ENCODE data around the gene CARMIL1.
A peak's percentile ranks its signal among the peaks of the same experiment; 100 is the strongest.

CARMIL1 gene

GRCh38 chr6:25645916-25646315, 366.7 kb downstream of the CARMIL1 start:
- no peaks in the 10 kb centered on the region for H3K27me3 ChIP-seq (ENCODE audit: insufficient read depth, low read depth, severe bottlenecking)
- H3K27ac ChIP-seq = no peak overlapping the region
- no peak overlapping the region for H3K4me3 ChIP-seq (ENCODE audit: low read depth, low read length)
- no peaks in the 10 kb centered on the region for H3K9me3 ChIP-seq (ENCODE audit: severe bottlenecking)
- H3K36me3 ChIP-seq = no peaks in the 10 kb centered on the region
- DNase-seq = no peak
- TF ChIP-seq CTCF (IDR thresholded peaks at IDR 0.05; ENCODE audit: low read depth, low read length) = no peak

DNA sequence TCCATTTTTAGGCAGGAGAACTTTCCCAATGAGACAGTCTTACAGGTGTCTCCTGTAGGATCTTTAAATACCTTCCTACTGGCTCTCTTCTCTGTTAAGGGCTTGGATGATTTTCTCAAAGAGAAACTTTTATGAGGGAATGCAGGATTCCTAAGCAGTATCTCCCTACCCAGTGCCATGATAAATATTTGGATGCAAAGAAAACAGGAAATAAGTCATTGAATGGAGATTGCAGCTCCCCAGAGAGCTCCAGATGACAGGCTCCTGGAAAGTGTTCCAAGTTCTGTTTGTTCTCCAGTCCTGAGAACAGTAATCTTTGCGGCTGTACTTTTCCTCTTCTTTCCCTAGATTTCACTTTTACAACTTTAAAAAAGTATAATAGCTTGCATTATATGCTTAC, 370.4 kb downstream of the CARMIL1 start:
- Histone ChIP-seq H3K9me3 (ENCODE audit: severe bottlenecking) (no peaks in the 10 kb centered on the region), H3K36me3 (no peaks in the 10 kb centered on the region), H3K27me3 (ENCODE audit: insufficient read depth, low read depth, severe bottlenecking) (peaks cover 6% of the 10 kb centered on the region), H3K4me3 (ENCODE audit: low read depth, low read length) (no peak overlapping the region), H3K27ac (no peak overlapping the region)
- TF ChIP-seq CTCF (IDR thresholded peaks at IDR 0.05; ENCODE audit: low read depth, low read length) = no peak
- no peak for DNase-seq

- peaks cover 6% of the 10 kb centered on the region for H3K27me3 ChIP-seq (ENCODE audit: insufficient read depth, low read depth, severe bottlenecking)
- DNase-seq = peak; percentile 76
- H3K4me3 ChIP-seq (ENCODE audit: low read depth, low read length) = peak within 1 kb of the TSS; percentile 52
These were observed 372.9 kb downstream of the CARMIL1 start, which contains the start of gene SCGN for GRCh38 chr6:25652007-25652515. TSS of gene SCGN (plus strand) at chr6:25652215. CDS start at chr6:25652404, 189 bp downstream.

GRCh38 chr6:25655723-25656122, 376.5 kb downstream of the CARMIL1 start:
- peaks cover 6% of the 10 kb centered on the region for H3K27me3 ChIP-seq (ENCODE audit: insufficient read depth, low read depth, severe bottlenecking)

More at GRCh38 chr6:25652007-25652515, 372.9 kb downstream of the CARMIL1 start, which contains the start of gene SCGN:
- no peaks in the 10 kb centered on the region for H3K36me3 ChIP-seq
- no peaks in the 10 kb centered on the region for H3K9me3 ChIP-seq (ENCODE audit: severe bottlenecking)
- H3K27ac ChIP-seq = no peak within 1 kb of the TSS
- TF ChIP-seq CTCF (IDR thresholded peaks at IDR 0.05; ENCODE audit: low read depth, low read length) = no peak

DNA sequence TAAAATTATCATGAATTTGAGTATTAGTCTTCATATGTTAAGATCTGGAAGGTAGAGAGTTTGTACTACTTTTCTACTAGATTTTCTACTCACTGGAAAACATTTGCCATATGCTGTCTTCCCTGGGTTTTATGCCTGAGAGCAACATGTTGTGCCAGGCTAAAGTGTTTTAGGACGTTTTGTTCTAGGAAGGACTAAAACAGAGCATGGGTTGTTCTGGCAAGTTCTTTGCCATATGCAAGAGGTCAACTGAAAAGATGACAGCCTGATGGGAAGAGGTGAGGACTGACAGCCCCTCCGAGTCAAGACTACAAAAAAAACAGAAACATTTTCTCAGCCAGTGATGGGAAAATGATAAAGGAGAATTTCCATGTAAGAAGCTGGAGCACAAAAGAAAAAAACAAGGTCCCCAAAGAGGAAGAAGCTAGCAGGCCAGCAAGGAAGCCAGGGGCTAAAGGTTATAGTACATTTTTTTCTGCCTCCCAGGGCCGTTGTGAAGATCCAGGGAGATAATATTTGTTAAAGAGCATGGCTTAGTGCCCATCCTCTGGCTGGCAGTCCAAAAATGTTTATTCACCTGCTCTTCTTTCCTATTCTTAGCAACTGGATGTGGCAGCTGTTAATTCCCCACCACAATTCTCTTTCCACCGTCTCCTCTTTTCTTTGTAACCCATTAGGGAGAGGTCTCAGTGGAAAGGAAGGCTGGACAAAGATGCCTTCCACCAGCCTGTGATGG, 380.6 kb downstream of the CARMIL1 start:
- H3K9me3 ChIP-seq (ENCODE audit: severe bottlenecking) = no peaks in the 10 kb centered on the region
- no peak overlapping the region for H3K27ac ChIP-seq
- no peaks in the 10 kb centered on the region for H3K36me3 ChIP-seq
- DNase-seq = no peak
- H3K27me3 ChIP-seq (ENCODE audit: insufficient read depth, low read depth, severe bottlenecking) = no peaks in the 10 kb centered on the region
- H3K4me3 ChIP-seq (ENCODE audit: low read depth, low read length) = no peak overlapping the region
- no peak for TF ChIP-seq CTCF (IDR thresholded peaks at IDR 0.05; ENCODE audit: low read depth, low read length)

More at GRCh38 chr6:25655723-25656122, 376.5 kb downstream of the CARMIL1 start:
- H3K4me3 ChIP-seq (ENCODE audit: low read depth, low read length) = no peak overlapping the region
- DNase-seq = no peak
- TF ChIP-seq CTCF (IDR thresholded peaks at IDR 0.05; ENCODE audit: low read depth, low read length) = no peak
- no peak overlapping the region for H3K27ac ChIP-seq
- H3K36me3 ChIP-seq = no peaks in the 10 kb centered on the region
- H3K9me3 ChIP-seq (ENCODE audit: severe bottlenecking) = no peaks in the 10 kb centered on the region
